ENCODE results near the gene SHANK1.

The SHANK1 gene

GRCh38 chr19:50725911-50726230 lies 6.3 kb upstream of the SHANK1 start:
- DNase-seq = no peak

GRCh38 chr19:50725218-50725910 lies 5.8 kb upstream of the SHANK1 start:
- no peak for DNase-seq

- peak; percentile 97 for DNase-seq
Observed at GRCh38 chr19:50724522-50725217, 5.1 kb upstream of the SHANK1 start.

GRCh38 chr19:50723735-50724521 lies 4.3 kb upstream of the SHANK1 start:
- no peak for DNase-seq

- DNase-seq = no peak
Observed at GRCh38 chr19:50723069-50723468, 3.5 kb upstream of the SHANK1 start, which contains the start of gene CLEC11A. CLEC11A (plus strand) TSS chr19:50723364; CDS start chr19:50723526, 162 bp downstream.

GRCh38 chr19:50722201-50723013 lies 2.8 kb upstream of the SHANK1 start:
- DNase-seq = no peak

- no peak for DNase-seq
Observed at GRCh38 chr19:50721441-50722137, 2.0 kb upstream of the SHANK1 start.

- DNase-seq = no peak
Observed at GRCh38 chr19:50720921-50721381, 1.3 kb upstream of the SHANK1 start.

- DNase-seq = no peak
Observed at GRCh38 chr19:50720181-50720920, 749 bp upstream of the SHANK1 start.

GRCh38 chr19:50719119-50719435 lies 525 bp downstream of the SHANK1 start:
- no peak for DNase-seq

GRCh38 chr19:50718255-50719118 lies 1.1 kb downstream of the SHANK1 start:
- no peak for DNase-seq

GRCh38 chr19:50717891-50718254 lies 1.7 kb downstream of the SHANK1 start:
- no peak for DNase-seq

GRCh38 chr19:50717026-50717723 lies 2.4 kb downstream of the SHANK1 start:
- no peak for DNase-seq

GRCh38 chr19:50716178-50717025 lies 3.2 kb downstream of the SHANK1 start:
- DNase-seq = no peak

GRCh38 chr19:50713556-50714236 lies 5.9 kb downstream of the SHANK1 start:
- no peak for DNase-seq

GRCh38 chr19:50712833-50713232 lies 6.8 kb downstream of the SHANK1 start:
- no peak for DNase-seq

GRCh38 chr19:50711805-50712204 lies 7.8 kb downstream of the SHANK1 start:
- no peak for DNase-seq

GRCh38 chr19:50711196-50711595 lies 8.4 kb downstream of the SHANK1 start:
- DNase-seq = no peak
